Chondrocyte (in vitro differentiated cells): ENCODE results near the gene GGT6. TPM values are rescaled to one million over a fixed set of nuclear protein-coding genes. Genes with fewer than 3 reads are reported as not detected.

Source experiments
- DNase-seq: peaks from one replicate; pipeline ENCODE4 v3.0.0; 2021; ENCODE audit warnings: mixed read lengths, low spot score
- H3K27ac Mint-ChIP-seq: one replicate; pipeline ENCODE4 v1.8.0; 2021; ENCODE audit warnings: mild to moderate bottlenecking, moderate library complexity, mixed read lengths; ENCODE audit not compliant: unreplicated experiment
- H3K27me3 Mint-ChIP-seq: 2 replicates; pipeline ENCODE4 v1.8.0; 2021; ENCODE audit warnings: low read depth, mixed read lengths
- H3K36me3 Mint-ChIP-seq: 2 replicates; pipeline ENCODE4 v1.8.0; 2021; ENCODE audit warnings: low read depth, mixed read lengths
- H3K4me1 Mint-ChIP-seq: 2 replicates; pipeline ENCODE4 v1.8.0; 2021; ENCODE audit warnings: low read depth, mild to moderate bottlenecking, mixed read lengths
- H3K4me3 Mint-ChIP-seq: one replicate; pipeline ENCODE4 v1.8.0; 2021; ENCODE audit warnings: mild to moderate bottlenecking, moderate library complexity, mixed read lengths; ENCODE audit not compliant: unreplicated experiment
- H3K9me3 Mint-ChIP-seq: 2 replicates; pipeline ENCODE4 v1.8.0; 2021; ENCODE audit warnings: low read depth, mixed read lengths
- CTCF ChIP-seq: fragments of 200-600 bp; sonication (generic); IDR thresholded peaks from 2 replicates; pipeline ENCODE4 v1.5.0; 2021; ENCODE audit warnings: antibody characterized with exemption, mild to moderate bottlenecking, moderate library complexity
- total RNA-seq: library from RNA; stranded (reverse); gene quantifications from 3 replicates; pipeline ENCODE4 v1.2.1, GENCODE V29; 2021

GGT6 gene
- total RNA-seq, 1 donor from 2014 or later: not detected

GRCh38 chr17:4507361-4508111 is 52.8 kb downstream of the GGT6 start:
- no peak overlapping the region for H3K4me3 Mint-ChIP-seq
- no peaks in the 10 kb centered on the region for H3K4me1 Mint-ChIP-seq
- no peaks in the 10 kb centered on the region for H3K36me3 Mint-ChIP-seq
- H3K27me3 Mint-ChIP-seq: peaks cover 21% of the 10 kb centered on the region
- no peaks in the 10 kb centered on the region for H3K9me3 Mint-ChIP-seq
- no peak for TF ChIP-seq CTCF
- H3K27ac Mint-ChIP-seq: no peak overlapping the region
- no peak for DNase-seq

Other genes with a start within 250 kb of the GGT6 start
- gene UBE2G1, start 193.9 kb downstream of the GGT6 start, total RNA-seq: 54.6 to 80.0 TPM (median 79.2 TPM) in 3 replicates
- not detected in 3 replicates for gene SPNS3, start 126.6 kb downstream of the GGT6 start, total RNA-seq
- gene SPNS2, start 61.7 kb downstream of the GGT6 start, total RNA-seq: 0.70 to 0.87 TPM in 2 of 3 replicates, not detected in the other
- gene MYBBP1A, start 5.2 kb downstream of the GGT6 start, total RNA-seq: 33.6 to 58.2 TPM (median 36.4 TPM) in 3 replicates
- gene SMTNL2, start 24.0 kb upstream of the GGT6 start, total RNA-seq: 0.32 to 0.36 TPM in 2 of 3 replicates, not detected in the other
- 0.15 TPM in 1 of 3 replicates, not detected in the others for gene ALOX15, start 81.1 kb upstream of the GGT6 start, total RNA-seq
- gene PELP1, start 143.6 kb upstream of the GGT6 start, total RNA-seq: 44.1 to 56.2 TPM (median 48.2 TPM) in 3 replicates
- gene ARRB2, start 150.1 kb upstream of the GGT6 start, total RNA-seq: 7.1 to 11.8 TPM (median 7.2 TPM) in 3 replicates
- 14.6 to 21.3 TPM (median 16.9 TPM) in 3 replicates for gene MED11, start 170.9 kb upstream of the GGT6 start, total RNA-seq
- 0.23 to 0.48 TPM (median 0.45 TPM) in 3 replicates for gene ZMYND15, start 179.3 kb upstream of the GGT6 start, total RNA-seq
- gene CXCL16, start 179.4 kb upstream of the GGT6 start, total RNA-seq: 4.7 to 8.0 TPM (median 5.4 TPM) in 3 replicates
- not detected in 3 replicates for gene TM4SF5, start 211.3 kb upstream of the GGT6 start, total RNA-seq
- 0.82 to 2.4 TPM (median 1.2 TPM) in 3 replicates for gene VMO1, start 225.8 kb upstream of the GGT6 start, total RNA-seq
- not detected in 3 replicates for gene GLTPD2, start 228.4 kb upstream of the GGT6 start, total RNA-seq
- gene PSMB6, start 235.6 kb upstream of the GGT6 start, total RNA-seq: 110 to 146 TPM (median 113 TPM) in 3 replicates
- 30.3 to 35.3 TPM (median 32.1 TPM) in 3 replicates for gene PLD2, start 246.6 kb upstream of the GGT6 start, total RNA-seq